ENCODE data around the gene APOBEC3H.

APOBEC3H gene

DNA sequence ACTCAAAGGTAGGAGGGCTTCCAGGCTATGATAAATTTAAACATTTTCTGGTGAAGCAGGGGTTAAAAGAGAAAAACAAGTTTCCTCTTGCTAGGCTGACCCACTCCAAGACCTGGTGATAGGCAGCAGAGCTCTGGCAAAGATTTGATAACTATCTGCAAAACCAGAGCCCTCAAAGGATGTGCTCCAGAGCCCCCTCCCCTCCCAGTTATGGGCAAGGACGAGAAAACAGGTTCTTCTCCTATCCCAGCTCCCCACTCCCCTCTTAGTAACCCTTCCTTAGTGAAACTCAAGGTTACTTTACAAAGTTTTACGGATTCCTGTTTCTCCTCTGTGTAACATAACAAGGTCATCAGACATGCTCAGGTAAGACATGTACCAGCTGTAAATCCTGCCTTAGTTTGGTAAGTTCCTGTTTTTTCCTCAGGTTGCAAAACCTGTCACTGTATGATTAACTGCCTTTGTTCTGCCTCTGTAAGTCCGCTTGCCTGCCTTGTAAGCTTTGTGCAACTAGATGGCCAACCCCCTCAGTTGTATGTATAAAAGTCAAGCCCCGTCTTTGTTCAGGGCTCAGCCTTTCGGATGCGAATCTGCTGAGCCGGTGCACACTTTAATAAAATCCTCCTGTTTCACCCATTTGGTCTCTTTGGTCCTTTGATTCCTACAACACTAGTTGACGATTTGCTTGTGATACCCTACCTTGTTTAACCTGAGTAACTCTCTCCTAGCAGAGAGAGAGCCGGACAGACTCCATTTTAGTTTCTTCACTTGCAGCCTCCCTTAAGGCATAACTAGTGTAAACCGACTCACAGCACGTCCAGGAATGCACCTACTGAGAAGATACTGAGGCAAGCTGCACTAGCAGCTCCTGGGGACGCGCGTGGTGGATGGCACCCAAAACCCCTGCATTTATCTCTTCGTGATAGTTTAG lies 13.9 kb downstream of the APOBEC3H start:
- DNase-seq (ENCODE audit: low spot score) = peak; percentile 13

DNA sequence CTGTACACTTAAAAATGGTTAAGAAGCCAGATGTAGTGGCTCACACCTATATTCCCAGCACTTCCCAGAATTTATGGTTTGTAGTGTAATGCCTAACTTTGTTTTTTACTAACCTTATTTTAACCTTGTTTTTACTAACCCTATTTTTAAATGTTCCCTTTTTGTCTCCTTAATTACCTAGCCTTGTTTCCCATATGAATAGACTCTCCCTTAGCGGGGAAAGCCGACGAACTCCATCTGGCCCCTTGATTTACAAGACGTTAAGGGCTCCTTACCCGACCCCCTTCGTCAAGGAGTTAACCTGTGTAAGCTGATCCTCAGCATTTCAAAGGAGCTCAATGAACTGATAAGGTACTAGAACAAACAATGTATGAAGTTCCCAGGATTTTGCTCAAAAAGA lies 17.1 kb downstream of the APOBEC3H start:
- DNase-seq (ENCODE audit: low spot score) = no peak

- no peak for DNase-seq (ENCODE audit: low spot score)
Observed at GRCh38 chr22:39115570-39115969, 18.5 kb downstream of the APOBEC3H start.

DNA sequence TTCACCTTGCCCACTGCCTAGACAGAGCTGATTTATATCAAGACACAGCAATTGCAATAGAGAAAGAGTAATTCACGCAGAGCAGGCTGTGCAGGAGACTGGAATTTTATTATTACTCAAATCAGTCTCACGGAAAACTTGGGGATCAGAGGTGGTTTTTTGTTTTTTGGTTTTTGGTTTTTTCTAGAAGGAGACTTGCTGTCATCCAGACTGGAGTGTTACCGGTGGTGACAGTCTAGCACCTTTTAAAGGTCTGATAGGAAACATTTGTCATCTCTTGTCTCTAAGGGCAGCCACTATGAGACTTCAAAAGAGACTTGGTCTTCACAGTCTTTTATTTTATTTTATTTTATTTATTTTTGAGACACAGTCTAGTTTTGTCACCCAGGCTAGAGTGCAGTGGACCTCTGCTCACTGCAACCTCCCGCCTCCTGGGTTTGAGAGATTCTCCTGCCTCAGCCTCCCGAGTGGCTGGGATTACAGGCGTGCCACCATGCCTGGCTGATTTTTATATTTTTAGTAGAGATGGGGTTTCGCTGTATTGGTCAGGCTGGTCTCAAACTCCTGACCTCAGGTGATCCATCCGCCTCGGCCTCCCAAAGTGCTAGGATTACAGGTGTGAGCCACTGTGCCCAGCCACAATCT lies 19.1 kb downstream of the APOBEC3H start:
- DNase-seq (ENCODE audit: low spot score) = no peak

DNA sequence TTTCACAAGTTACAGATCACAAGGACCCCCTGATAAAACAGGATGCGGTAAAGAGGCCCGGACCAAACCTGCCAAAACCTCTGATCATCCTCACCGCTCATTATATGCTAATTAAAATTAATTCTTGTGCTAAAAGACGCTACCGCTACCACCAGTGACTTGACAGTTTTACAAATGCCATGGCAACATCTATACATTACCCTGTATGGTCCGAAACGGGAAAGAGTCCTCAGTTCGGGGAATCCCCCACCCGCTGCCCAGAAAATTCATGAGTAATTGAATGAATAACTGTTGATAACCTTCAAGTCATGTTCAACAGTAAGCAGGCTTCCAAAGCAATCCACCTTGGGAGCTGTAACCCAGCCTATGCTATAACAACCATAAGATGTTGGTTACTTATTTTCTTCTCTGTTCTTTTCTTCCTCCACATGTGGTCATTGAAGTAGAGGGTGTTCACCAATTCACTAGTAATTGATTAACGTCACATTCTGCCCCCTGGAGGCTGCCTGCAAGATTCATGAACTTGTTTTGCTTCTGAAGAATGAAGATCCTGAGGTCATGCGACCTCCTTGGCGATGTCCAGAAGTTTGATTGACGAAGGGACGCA lies 20.6 kb downstream of the APOBEC3H start:
- DNase-seq (ENCODE audit: low spot score) = peak; percentile 59

GRCh38 chr22:39120983-39121382 lies 23.9 kb downstream of the APOBEC3H start:
- DNase-seq (ENCODE audit: low spot score) = no peak

DNA sequence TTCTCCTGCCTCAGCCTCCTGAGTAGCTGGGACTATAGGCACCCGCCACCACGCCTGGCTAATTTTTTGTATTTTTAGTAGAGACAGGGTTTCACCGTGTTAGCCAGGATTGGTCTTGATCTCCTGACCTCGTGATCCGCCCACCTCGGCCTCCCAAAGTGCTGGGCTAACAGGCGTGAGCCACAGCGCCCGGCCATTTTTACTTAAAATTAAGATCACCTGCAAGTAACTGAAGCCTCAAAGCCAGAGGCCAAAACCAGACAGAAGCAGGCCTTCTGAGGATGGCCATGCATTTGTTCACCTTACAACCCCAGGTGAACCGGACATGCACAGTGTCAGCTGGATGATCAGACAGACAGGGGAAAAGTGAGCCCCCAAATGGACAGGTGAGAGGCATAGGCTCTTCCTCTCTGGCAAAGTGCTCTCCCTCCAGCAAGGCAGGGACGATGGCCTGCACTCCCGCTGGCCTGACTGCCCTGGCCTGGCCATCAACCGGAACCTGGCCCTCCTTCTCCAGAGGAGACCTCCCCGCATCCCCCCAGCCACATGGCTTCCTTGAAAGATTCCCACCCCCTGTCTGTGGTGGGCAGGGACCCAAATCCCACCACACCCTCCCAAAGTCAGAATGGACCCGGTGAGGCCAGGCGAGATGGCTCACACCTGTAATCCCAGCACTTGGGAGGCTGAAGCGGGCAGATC lies 25.9 kb downstream of the APOBEC3H start:
- DNase-seq (ENCODE audit: low spot score) = no peak

- no peak for DNase-seq (ENCODE audit: low spot score)
Observed at GRCh38 chr22:39123751-39124581, 26.9 kb downstream of the APOBEC3H start.

GRCh38 chr22:39125622-39126021 lies 28.6 kb downstream of the APOBEC3H start:
- no peak for DNase-seq (ENCODE audit: low spot score)

DNA sequence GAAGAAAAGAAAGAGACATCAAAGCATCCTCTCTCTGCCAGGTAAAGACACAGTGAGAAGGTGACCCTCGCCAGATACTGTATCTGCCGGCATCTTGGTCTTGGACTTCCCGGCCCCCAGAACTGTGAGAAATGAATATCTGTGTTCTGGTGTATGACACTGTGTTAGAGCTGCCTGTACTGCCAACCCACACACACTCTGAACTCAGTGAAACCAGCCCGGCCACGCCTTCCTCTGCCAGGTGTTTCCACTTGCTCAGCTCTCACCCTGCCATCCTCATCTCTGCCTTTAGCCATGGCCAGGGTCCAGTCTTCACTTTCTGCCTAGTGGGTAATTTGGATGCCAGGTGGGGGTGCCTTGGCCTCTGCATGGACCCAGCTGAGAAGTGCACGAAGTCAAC lies 31.5 kb downstream of the APOBEC3H start:
- DNase-seq (ENCODE audit: low spot score) = no peak

DNA sequence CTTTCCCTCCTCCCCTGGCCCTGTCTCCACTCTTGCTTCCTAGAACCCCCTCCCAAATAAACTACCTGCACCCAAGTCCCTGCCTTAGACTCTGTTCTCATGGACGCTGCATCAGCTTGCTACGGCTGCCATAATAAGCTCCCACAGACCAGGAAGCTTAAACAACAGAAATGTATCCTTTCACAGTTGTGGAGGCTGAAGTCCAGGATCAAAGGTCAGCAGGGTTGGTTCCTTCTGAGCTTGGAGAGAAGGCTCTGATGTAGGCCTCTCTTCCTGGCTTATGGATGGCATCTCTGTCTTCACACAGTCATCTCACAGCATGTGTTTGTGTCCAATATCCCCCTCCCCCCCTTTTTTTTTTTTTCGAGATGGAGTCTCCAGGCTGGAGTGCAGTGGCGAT lies 32.0 kb downstream of the APOBEC3H start:
- DNase-seq (ENCODE audit: low spot score) = no peak

- DNase-seq (ENCODE audit: low spot score) = no peak
Observed at GRCh38 chr22:39129746-39130145, 32.7 kb downstream of the APOBEC3H start.

GRCh38 chr22:39130152-39130704 lies 33.2 kb downstream of the APOBEC3H start:
- DNase-seq (ENCODE audit: low spot score) = no peak

DNA sequence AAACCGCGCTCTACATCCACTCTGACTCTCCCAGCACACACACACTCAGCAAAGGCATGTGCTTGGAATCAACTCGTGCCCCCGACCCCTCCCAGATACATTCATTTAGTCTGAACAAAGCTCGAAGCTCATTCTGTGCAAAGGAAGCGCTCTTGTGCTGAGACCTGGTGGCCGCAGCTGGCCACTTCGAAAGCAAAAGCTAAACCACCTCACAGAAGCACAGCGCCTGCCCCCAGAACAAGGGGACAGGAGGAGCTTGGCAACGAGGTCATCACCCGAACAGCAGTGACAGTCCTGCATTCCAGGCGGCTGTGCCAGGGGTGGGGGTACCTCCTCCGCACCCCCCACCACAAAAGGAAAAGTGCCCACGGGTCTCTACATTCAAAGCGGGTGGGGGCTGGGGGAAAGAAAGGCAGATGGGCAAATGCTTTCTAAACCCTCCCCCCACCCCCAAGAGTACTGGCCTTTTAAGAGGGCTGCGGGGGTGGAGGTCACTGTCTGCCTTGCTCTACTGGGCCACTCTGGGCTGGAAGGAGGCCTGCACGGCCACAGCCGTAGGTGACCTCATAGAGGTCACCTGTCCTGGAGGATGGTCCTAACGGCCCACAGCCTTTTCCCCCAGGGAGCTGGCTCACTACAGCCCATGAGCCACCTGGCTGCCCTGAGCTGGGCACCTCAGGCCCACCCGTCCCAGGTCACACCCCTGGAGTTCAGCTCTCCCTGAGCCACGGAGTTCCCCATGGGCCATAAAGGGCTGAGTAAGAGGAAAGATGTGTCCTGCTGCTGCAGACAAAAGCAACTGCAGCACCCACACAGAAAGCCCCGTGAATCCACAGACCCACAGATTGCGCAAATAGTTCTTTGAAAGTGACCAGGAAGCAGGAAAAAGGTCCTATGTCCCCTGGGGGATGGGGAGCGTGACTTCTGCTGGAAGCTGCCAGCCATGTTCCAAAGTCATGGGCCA lies 34.1 kb downstream of the APOBEC3H start:
- DNase-seq (ENCODE audit: low spot score) = peak; percentile 17

- no peak for DNase-seq (ENCODE audit: low spot score)
Observed at GRCh38 chr22:39132281-39132680, 35.2 kb downstream of the APOBEC3H start.

DNA sequence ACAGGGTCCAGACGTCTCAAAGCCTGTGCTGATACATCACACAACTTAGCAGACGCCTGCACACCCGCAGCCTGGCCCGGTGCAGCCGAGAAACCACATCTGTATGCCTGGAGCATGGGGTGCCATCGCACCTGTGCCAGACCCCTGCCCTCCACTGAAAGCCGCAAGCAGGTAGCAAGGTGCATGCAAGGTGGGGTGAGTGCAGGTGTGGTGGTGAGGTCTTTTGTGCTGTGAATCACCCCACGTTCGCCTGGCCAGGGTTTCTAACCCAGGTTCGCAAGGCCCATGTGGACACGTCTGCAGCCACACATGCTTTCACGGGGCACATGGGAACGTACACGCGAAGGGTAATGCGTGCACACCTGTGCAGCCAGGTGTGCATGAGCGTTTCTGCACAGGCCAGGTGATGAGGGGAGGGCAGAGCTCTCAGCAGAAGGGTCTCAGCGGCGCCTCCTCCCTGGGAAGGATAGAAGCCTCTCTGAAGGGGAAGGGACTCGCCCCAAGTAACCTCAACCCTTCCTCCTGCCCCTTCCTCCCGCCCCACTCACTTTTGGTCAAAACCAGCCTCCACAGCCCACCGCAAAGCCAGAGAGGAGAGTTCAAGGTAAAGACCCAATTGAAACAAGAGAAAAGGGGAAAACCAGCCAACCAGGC lies 36.0 kb downstream of the APOBEC3H start:
- DNase-seq (ENCODE audit: low spot score) = no peak

- no peak for DNase-seq (ENCODE audit: low spot score)
Observed at GRCh38 chr22:39133871-39134270, 36.8 kb downstream of the APOBEC3H start.

DNA sequence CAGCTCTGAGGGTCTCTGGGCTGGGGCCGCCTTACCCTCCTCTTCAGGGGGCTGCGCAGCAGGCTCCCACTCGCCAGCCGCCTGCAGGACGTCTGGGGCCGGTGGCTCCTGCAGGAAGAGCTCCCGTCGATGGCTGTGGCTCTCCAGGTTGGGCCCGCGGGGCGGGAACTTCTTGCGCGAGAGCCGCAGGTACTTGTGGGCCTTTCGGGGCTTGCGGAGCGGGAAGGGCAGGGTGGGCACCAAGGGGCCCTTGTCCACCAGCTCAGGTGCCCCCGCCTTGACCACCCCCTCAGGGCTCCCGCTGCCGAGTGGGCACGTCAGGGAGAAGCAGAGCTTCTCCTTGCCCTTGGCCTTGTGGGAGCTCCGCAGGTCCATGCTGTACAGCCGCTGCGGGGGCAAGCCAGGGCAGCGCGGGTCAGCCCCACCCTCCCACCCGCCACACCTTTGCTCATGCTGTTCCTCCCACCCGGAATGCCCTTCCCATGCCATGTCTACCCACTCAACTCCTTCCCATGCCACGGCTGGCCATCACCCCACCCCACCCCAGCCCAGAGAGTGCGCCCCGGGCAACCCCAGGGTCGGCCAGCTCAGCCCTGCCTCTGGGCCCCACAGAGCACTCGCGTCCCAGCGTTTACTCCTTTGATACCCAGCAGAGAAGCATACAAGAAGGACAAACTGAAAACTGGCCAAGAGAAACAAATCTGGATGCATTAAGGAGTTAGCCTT lies 37.5 kb downstream of the APOBEC3H start:
- DNase-seq (ENCODE audit: low spot score) = no peak

All from kidney tubule cell (primary cell).